HL-60/S4 treated with retinoic acid at 250 ng/mL for 4 days and 3 days (cell line): ENCODE results near the gene TCF15.
"Not testable (repeated sequence)": the region's sequence is repeated elsewhere in the genome, so short reads cannot be mapped to it uniquely, and the experiment has no call there.

Experiments used
- in situ Hi-C: fragments of 300-500 bp; cut with MboI; formaldehyde crosslinking; loops from 2 replicates; pipeline ENCODE4 v1.7.0; 2022; ENCODE audit warnings: low sequenced_read_pairs

Gene TCF15

GRCh38 chr20:642398-643174 lies 32.5 kb upstream of the TCF15 start:
- in situ Hi-C loops: no loop called here

GRCh38 chr20:642013-642397 lies 31.9 kb upstream of the TCF15 start:
- in situ Hi-C loops: not testable (repeated sequence)

GRCh38 chr20:641516-641875 lies 31.4 kb upstream of the TCF15 start:
- in situ Hi-C loops: no loop called here

- in situ Hi-C loops: no loop called here
Observed at GRCh38 chr20:640674-641515, 30.8 kb upstream of the TCF15 start.

- in situ Hi-C loops: no loop called here
Observed at GRCh38 chr20:638579-638978, 28.5 kb upstream of the TCF15 start.

GRCh38 chr20:637559-637958 lies 27.4 kb upstream of the TCF15 start:
- in situ Hi-C loops: no loop called here

- in situ Hi-C loops: no loop called here
Observed at GRCh38 chr20:635893-636338, 25.8 kb upstream of the TCF15 start.

GRCh38 chr20:635028-635892 lies 25.2 kb upstream of the TCF15 start:
- in situ Hi-C loops: no loop called here

- in situ Hi-C loops: no loop called here
Observed at GRCh38 chr20:634148-634925, 24.2 kb upstream of the TCF15 start.

- in situ Hi-C loops: no loop called here
Observed at GRCh38 chr20:631101-631500, 21.0 kb upstream of the TCF15 start.

GRCh38 chr20:626579-626978 lies 16.5 kb upstream of the TCF15 start:
- in situ Hi-C loops: no loop called here

- in situ Hi-C loops: no loop called here
Observed at GRCh38 chr20:625360-625932, 15.3 kb upstream of the TCF15 start.

- in situ Hi-C loops: no loop called here
Observed at GRCh38 chr20:623704-624103, 13.6 kb upstream of the TCF15 start.

GRCh38 chr20:623021-623420 lies 12.9 kb upstream of the TCF15 start:
- in situ Hi-C loops: no loop called here

GRCh38 chr20:622161-622560 lies 12.1 kb upstream of the TCF15 start:
- in situ Hi-C loops: no loop called here

GRCh38 chr20:621125-621756 lies 11.1 kb upstream of the TCF15 start:
- in situ Hi-C loops: no loop called here

GRCh38 chr20:620246-620645 lies 10.1 kb upstream of the TCF15 start:
- in situ Hi-C loops: no loop called here

GRCh38 chr20:618980-619379 lies 8.9 kb upstream of the TCF15 start:
- in situ Hi-C loops: no loop called here

- in situ Hi-C loops: no loop called here
Observed at GRCh38 chr20:617934-618690, 8.0 kb upstream of the TCF15 start.
